HepG2 (cell line): ENCODE data around the gene CAMK2G. TPM values are rescaled to one million over a fixed set of nuclear protein-coding genes. Genes with fewer than 3 reads are reported as not detected.

Experiments
- polyA plus RNA-seq, 8 experiments: library from polyadenylated mRNA; depleted of rRNA in 3 of 8; stranded (reverse) in 7 of 8; unstranded in 1 of 8; fragments of >200 nt; fragmentation: Illumina TruSeq in 4 of 8; extraction: Trizol in 4 of 8; gene quantifications; 2 replicates each; pipeline versions ENCODE4 v1.2.1 to v1.2.3, GENCODE V29; 2011 to 2016; ENCODE audit warnings: low read depth in 4 of 8, missing spikeins in 1 of 8, mixed read lengths in 1 of 8; ENCODE audit not compliant: insufficient read depth in 1 of 8
- small RNA-seq, 3 experiments: library from RNA; depleted of rRNA; stranded (forward); fragments of <200 nt; gene quantifications; one replicate each; pipeline ENCODE3, GENCODE V24; 2012; ENCODE audit warnings: low read depth in 2 of 3, low replicate concordance in 1 of 3; ENCODE audit not compliant: insufficient read length in 3 of 3, insufficient read depth in 2 of 3
- total RNA-seq, 5 experiments: library from RNA; depleted of rRNA; stranded (reverse); fragments of >200 nt; fragmentation: Illumina TruSeq; extraction: Trizol; gene quantifications; 2 replicates each; pipeline ENCODE4 v1.2.3, GENCODE V29; 2016; ENCODE audit warnings: low read depth in 1 of 5

The CAMK2G gene
- total and polyA plus RNA-seq, 2 of the 13 experiments (the other 11 are each of a cell fraction or from before 2014, with no cell fraction given), result 15.9 to 18.8 TPM

Small RNAs within 50 kb of the gene (small RNA-seq; reads per million reads assigned to genes)
- gene AC022400.9 (0 reads per million in 3 experiments), gene ZSWIM8-AS1 (0 reads per million in 3 experiments)

Other genes with a start within 250 kb of the CAMK2G start
- not detected in 2 replicates for gene MYOZ1, start 233.1 kb downstream of the CAMK2G start, total RNA-seq (2016; rRNA removed; fragmentation: Illumina TruSeq; extraction: Trizol)
- gene MYOZ1, start 233.1 kb downstream of the CAMK2G start, polyA plus RNA-seq (2011; rRNA removed), result not detected in 2 replicates
- not detected in 2 replicates for gene SYNPO2L, start 218.5 kb downstream of the CAMK2G start, total RNA-seq (2016; rRNA removed; fragmentation: Illumina TruSeq; extraction: Trizol)
- gene SYNPO2L, start 218.5 kb downstream of the CAMK2G start, polyA plus RNA-seq (2011; rRNA removed), result not detected in 2 replicates
- gene AGAP5, start 176.4 kb downstream of the CAMK2G start, total RNA-seq (2016; rRNA removed; fragmentation: Illumina TruSeq; extraction: Trizol), result 2.4 and 5.3 TPM in 2 replicates
- 7.9 and 8.7 TPM in 2 replicates for gene AGAP5, start 176.4 kb downstream of the CAMK2G start, polyA plus RNA-seq (2011; rRNA removed)
- gene SEC24C, start 130.2 kb downstream of the CAMK2G start, total RNA-seq (2016; rRNA removed; fragmentation: Illumina TruSeq; extraction: Trizol), result 63.1 and 66.5 TPM in 2 replicates
- 66.4 and 74.3 TPM in 2 replicates for gene SEC24C, start 130.2 kb downstream of the CAMK2G start, polyA plus RNA-seq (2011; rRNA removed)
- gene CHCHD1, start 92.5 kb downstream of the CAMK2G start, total RNA-seq (2016; rRNA removed; fragmentation: Illumina TruSeq; extraction: Trizol), result 71.2 and 91.7 TPM in 2 replicates
- 30.6 and 36.9 TPM in 2 replicates for gene CHCHD1, start 92.5 kb downstream of the CAMK2G start, polyA plus RNA-seq (2011; rRNA removed)
- gene ZSWIM8, start 88.9 kb downstream of the CAMK2G start, total RNA-seq (2016; rRNA removed; fragmentation: Illumina TruSeq; extraction: Trizol), result 21.0 and 39.9 TPM in 2 replicates
- gene ZSWIM8, start 88.9 kb downstream of the CAMK2G start, polyA plus RNA-seq (2011; rRNA removed), result 98.2 and 142 TPM in 2 replicates
- 5.6 and 10.7 TPM in 2 replicates for gene NDST2, start 63.0 kb downstream of the CAMK2G start, total RNA-seq (2016; rRNA removed; fragmentation: Illumina TruSeq; extraction: Trizol)
- 25.5 and 30.1 TPM in 2 replicates for gene NDST2, start 63.0 kb downstream of the CAMK2G start, polyA plus RNA-seq (2011; rRNA removed)
- gene PLAU, start 36.6 kb upstream of the CAMK2G start, total RNA-seq (2016; rRNA removed; fragmentation: Illumina TruSeq; extraction: Trizol), result 4.8 and 11.2 TPM in 2 replicates
- gene PLAU, start 36.6 kb upstream of the CAMK2G start, polyA plus RNA-seq (2011; rRNA removed), result 0.37 and 0.45 TPM in 2 replicates
- gene VCL, start 123.6 kb upstream of the CAMK2G start, total RNA-seq (2016; rRNA removed; fragmentation: Illumina TruSeq; extraction: Trizol), result 23.7 and 26.9 TPM in 2 replicates
- 15.9 and 17.3 TPM in 2 replicates for gene VCL, start 123.6 kb upstream of the CAMK2G start, polyA plus RNA-seq (2011; rRNA removed)